Upper lobe of right lung (tissue), 1 donor: ENCODE measurements around the gene RGS5. TPM values are rescaled to one million over a fixed set of nuclear protein-coding genes. Genes with fewer than 3 reads are reported as not detected.

Experiments used
- ATAC-seq: fragments of 200-7000 bp; cut with Tn5 transposase; one replicate; pipeline ENCODE4 v1.9.1; 2020; ENCODE audit warnings: mild to moderate bottlenecking, moderate library complexity
- DNase-seq: peaks from one replicate; pipeline ENCODE4 v3.0.0-alpha.2; 2020
- H3K27ac ChIP-seq: fragments of 200-600 bp; one replicate; pipeline ENCODE4 v1.8.0; 2022
- H3K27me3 ChIP-seq: fragments of 200-600 bp; one replicate; pipeline ENCODE4 v1.8.0; 2022; ENCODE audit warnings: mild to moderate bottlenecking
- H3K36me3 ChIP-seq: fragments of 200-600 bp; one replicate; pipeline ENCODE4 v1.8.0; 2022
- H3K4me1 ChIP-seq: fragments of 200-600 bp; one replicate; pipeline ENCODE4 v1.8.0; 2022
- H3K4me3 ChIP-seq: fragments of 200-600 bp; one replicate; pipeline ENCODE4 v1.8.0; 2022; ENCODE audit warnings: mild to moderate bottlenecking
- H3K9me3 ChIP-seq: fragments of 200-600 bp; one replicate; pipeline ENCODE4 v1.8.0; 2022
- CTCF ChIP-seq: fragments of 200-600 bp; IDR thresholded peaks from one replicate; pipeline ENCODE4 v1.8.0; 2022; ENCODE audit warnings: antibody characterized with exemption
- intact Hi-C: fragments of 100-400 bp; cut with DNase I; formaldehyde crosslinking; loops from one replicate; pipeline ENCODE4 v1.11.0; 2022
- total RNA-seq: library from RNA; stranded (reverse); fragmentation: NEBNext Ultra II Directional; extraction: Animal tissue kit (Norgen Biotek cat#: 25700); gene quantifications from one replicate; pipeline ENCODE4 v1.2.1, GENCODE V29; 2021
- donor health status: DM: no; HTN: yes; CAD: no; lungs with severe emphysema.

Gene RGS5
- total RNA-seq, 1 donor from 2014 or later: 93.1 TPM

- no peak overlapping the region for H3K27ac ChIP-seq
Measured at GRCh38 chr1:163191301-163191700, 11.4 kb downstream of the RGS5 start.

GRCh38 chr1:163188947-163189346 is 13.8 kb downstream of the RGS5 start:
- no peak overlapping the region for H3K4me3 ChIP-seq
- H3K27ac ChIP-seq: no peak overlapping the region
- H3K27me3 ChIP-seq: no peaks in the 10 kb centered on the region
- no peaks in the 10 kb centered on the region for H3K36me3 ChIP-seq
- intact Hi-C loops: no loop called here
- no peak for DNase-seq
- no peaks in the 10 kb centered on the region for H3K9me3 ChIP-seq
- peaks cover 3% of the 10 kb centered on the region for H3K4me1 ChIP-seq
- no peak for ATAC-seq
- no peak for TF ChIP-seq CTCF

More at GRCh38 chr1:163191301-163191700, 11.4 kb downstream of the RGS5 start:
- ATAC-seq: no peak
- Histone ChIP-seq H3K4me1 (peaks cover 3% of the 10 kb centered on the region), H3K4me3 (no peak overlapping the region), H3K27me3 (no peaks in the 10 kb centered on the region), H3K9me3 (no peaks in the 10 kb centered on the region), H3K36me3 (no peaks in the 10 kb centered on the region)
- no peak for TF ChIP-seq CTCF
- intact Hi-C loops: no loop called here
- no peak for DNase-seq

- intact Hi-C loops: no loop called here
Measured at GRCh38 chr1:163187849-163188248, 14.9 kb downstream of the RGS5 start.

GRCh38 chr1:163186862-163187261 is 15.9 kb downstream of the RGS5 start:
- Histone ChIP-seq H3K4me3 (no peak overlapping the region), H3K4me1 (no peaks in the 10 kb centered on the region)
- intact Hi-C loops: no loop called here

More at GRCh38 chr1:163187849-163188248, 14.9 kb downstream of the RGS5 start:
- Histone ChIP-seq H3K9me3 (no peaks in the 10 kb centered on the region), H3K4me3 (no peak overlapping the region), H3K4me1 (no peaks in the 10 kb centered on the region), H3K27ac (no peak overlapping the region), H3K36me3 (no peaks in the 10 kb centered on the region), H3K27me3 (no peaks in the 10 kb centered on the region)
- TF ChIP-seq CTCF: no peak
- DNase-seq (no peak), ATAC-seq (no peak)

GRCh38 chr1:163182330-163182949 is 20.3 kb downstream of the RGS5 start:
- Histone ChIP-seq H3K4me3 (no peak overlapping the region), H3K27me3 (no peaks in the 10 kb centered on the region), H3K36me3 (no peaks in the 10 kb centered on the region), H3K27ac (no peak overlapping the region), H3K4me1 (no peaks in the 10 kb centered on the region), H3K9me3 (no peaks in the 10 kb centered on the region)
- DNase-seq (no peak), ATAC-seq (no peak)
- no peak for TF ChIP-seq CTCF
- intact Hi-C loops: no loop called here

More at GRCh38 chr1:163186862-163187261, 15.9 kb downstream of the RGS5 start:
- Histone ChIP-seq H3K27me3 (no peaks in the 10 kb centered on the region), H3K36me3 (no peaks in the 10 kb centered on the region), H3K9me3 (no peaks in the 10 kb centered on the region), H3K27ac (no peak overlapping the region)
- ATAC-seq: no peak
- no peak for TF ChIP-seq CTCF
- DNase-seq: no peak

- DNase-seq (no peak), ATAC-seq (no peak)
- H3K4me1 ChIP-seq: no peaks in the 10 kb centered on the region
- H3K36me3 ChIP-seq: no peaks in the 10 kb centered on the region
- H3K4me3 ChIP-seq: no peak overlapping the region
- H3K9me3 ChIP-seq: no peaks in the 10 kb centered on the region
- TF ChIP-seq CTCF: no peak
- H3K27ac ChIP-seq: no peak overlapping the region
- no peaks in the 10 kb centered on the region for H3K27me3 ChIP-seq
- intact Hi-C loops: loop anchor here (10.0 kb wide), 2 partner anchors 104 to 304 kb away; no protein-coding TSS in a partner anchor
Measured at GRCh38 chr1:163178628-163179027, 24.1 kb downstream of the RGS5 start.
